NCI-H2196 treated with DMSO at 0.1 percent for 48 hours (cell line): ENCODE data around the gene TM4SF5.
"Not testable (repeated sequence)": the region's sequence is repeated elsewhere in the genome, so short reads cannot be mapped to it uniquely, and the experiment has no call there.

Experiments used
- DNase-seq: peaks from one replicate; lab custom pipeline; 2025; ENCODE audit not compliant: unreplicated experiment; lab: John Stamatoyannopoulos, UW

The TM4SF5 gene

GRCh38 chr17:4823373-4824089 is 51.8 kb downstream of the TM4SF5 start:
- no peak for DNase-seq

- no peak for DNase-seq
Observed at GRCh38 chr17:4827399-4827798, 55.7 kb downstream of the TM4SF5 start.

GRCh38 chr17:4832829-4833177 is 61.1 kb downstream of the TM4SF5 start:
- not testable (repeated sequence) for DNase-seq
